HG02884 (cell line): ENCODE results near the gene GNA14.
"Not testable (repeated sequence)": the region's sequence is repeated elsewhere in the genome, so short reads cannot be mapped to it uniquely, and the experiment has no call there.

Experiments
- ATAC-seq: cut with Tn5 transposase; IDR thresholded peaks from one replicate; pipeline ENCODE4 v1.9.1; 2021; ENCODE audit warnings: mild to moderate bottlenecking, moderate library complexity; ENCODE audit not compliant: unreplicated experiment

Gene GNA14

DNA sequence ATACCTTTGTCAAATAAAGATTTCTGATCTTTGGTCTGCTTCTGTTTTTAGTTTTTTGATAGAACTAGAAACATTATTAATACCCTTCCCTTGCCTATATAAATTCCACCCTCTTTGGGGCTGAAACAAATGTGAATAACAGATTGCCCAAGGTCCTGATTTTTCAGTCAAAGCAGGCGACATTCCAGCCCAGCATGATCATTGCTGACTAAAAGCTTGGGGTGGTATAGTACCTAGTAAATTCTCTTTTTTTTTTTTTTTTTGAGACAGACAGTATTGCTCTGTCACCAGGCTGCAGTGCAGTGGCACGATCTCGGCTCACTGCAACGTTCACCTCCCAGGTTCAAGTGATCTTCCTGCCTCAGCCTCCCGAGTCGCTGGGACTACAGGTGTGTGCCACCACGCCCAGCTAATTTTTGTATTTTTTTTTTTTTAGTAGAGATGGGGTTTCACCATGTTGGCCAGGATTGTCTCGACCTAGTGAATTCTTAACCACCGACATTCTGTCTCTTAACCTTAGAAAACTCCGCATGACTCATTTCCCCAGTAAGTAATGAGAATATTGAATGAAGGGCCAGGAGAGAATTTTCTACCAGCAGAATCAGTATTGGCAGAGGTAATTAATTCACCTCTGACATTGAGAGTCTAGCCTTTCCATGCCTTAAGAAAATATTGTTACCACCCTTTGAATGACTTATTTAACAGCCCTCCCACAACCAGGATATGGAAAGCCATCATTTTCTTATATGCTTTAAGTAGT lies 226.4 kb downstream of the GNA14 start:
- ATAC-seq = no peak

- ATAC-seq = no peak
These were observed 227.5 kb downstream of the GNA14 start for GRCh38 chr9:77420641-77421040.

- no peak for ATAC-seq
These were observed 229.9 kb downstream of the GNA14 start for GRCh38 chr9:77418226-77418625.

DNA sequence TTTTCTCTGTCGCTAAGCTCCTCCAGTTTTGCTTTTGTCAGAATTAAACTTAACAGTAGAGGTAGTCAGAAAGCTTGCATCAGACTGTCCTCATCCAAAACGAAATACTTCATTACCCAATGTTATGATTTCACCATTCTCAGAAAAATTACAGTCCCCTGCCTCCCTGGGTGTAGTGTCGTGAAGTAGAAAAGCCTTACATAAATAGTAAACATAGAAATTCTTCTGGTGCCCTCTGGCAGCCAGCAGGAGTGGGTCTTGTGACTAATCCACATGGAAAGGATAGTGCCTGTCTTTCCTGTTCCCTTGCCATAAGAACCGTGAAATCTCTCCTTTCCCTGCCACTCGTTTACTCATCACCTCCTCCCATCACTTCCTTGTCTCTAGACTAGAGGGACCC lies 230.6 kb downstream of the GNA14 start:
- ATAC-seq = no peak

- ATAC-seq = not testable (repeated sequence)
These were observed 239.6 kb downstream of the GNA14 start for GRCh38 chr9:77408521-77408920.

GRCh38 chr9:77403239-77403638 lies 244.9 kb downstream of the GNA14 start:
- ATAC-seq = no peak

- no peak for ATAC-seq
These were observed 245.8 kb downstream of the GNA14 start for GRCh38 chr9:77402286-77402685.

DNA sequence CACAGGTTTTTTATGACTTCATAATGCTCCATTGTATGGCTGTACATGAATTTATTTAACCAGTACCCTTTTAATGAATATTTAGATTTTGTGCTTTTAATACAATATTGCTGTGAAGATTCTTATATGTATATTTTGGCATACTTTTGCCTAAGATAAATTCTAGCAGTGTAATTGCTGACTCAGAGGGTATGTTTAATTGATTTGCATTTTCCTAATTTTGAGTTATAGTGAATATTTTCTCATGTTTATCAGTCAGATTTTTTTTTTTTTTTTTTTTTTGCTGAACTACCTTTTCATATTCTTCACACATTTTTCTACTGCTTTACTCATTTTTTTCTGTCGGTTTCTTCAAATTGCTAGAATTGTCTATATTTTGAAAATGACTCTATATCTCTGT lies 248.2 kb downstream of the GNA14 start:
- ATAC-seq = no peak

DNA sequence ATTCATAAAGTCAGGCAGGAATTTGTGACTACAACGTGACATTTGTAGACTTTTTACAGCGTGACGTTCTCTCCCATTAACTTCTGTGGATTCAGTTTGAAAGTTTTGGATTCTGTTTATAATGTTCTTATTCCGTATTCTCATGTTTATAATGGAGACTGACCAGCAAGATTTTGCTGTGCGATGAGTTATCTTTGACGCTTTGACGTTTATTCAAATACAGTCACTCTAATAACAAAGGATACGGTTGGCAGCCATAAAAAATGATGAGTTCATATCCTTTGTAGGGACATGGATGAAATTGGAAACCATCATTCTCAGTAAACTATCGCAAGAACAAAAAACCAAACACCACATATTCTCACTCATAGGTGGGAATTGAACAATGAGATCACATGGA lies 249.5 kb downstream of the GNA14 start:
- ATAC-seq = not testable (repeated sequence)

DNA sequence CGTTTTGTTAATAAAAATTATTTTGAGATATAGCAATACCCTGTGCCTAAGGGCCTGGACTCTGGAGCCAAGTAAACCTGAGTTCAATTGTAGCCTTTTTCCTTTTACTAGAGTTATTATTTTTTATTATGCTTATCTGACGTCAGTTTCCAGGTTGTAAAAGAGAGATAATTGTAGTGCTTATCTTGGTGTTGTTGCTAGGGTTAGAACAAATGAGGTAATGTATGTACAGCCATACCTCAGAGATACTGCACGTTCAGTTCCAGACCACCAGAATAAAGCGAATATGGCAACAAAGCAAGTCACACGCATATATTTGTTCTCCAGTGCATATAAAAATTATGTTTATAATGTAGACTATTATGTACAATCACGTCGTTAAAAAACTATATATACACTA lies 255.8 kb downstream of the GNA14 start:
- ATAC-seq = no peak

- no peak for ATAC-seq
These were observed 256.3 kb downstream of the GNA14 start for GRCh38 chr9:77391834-77392233.

DNA sequence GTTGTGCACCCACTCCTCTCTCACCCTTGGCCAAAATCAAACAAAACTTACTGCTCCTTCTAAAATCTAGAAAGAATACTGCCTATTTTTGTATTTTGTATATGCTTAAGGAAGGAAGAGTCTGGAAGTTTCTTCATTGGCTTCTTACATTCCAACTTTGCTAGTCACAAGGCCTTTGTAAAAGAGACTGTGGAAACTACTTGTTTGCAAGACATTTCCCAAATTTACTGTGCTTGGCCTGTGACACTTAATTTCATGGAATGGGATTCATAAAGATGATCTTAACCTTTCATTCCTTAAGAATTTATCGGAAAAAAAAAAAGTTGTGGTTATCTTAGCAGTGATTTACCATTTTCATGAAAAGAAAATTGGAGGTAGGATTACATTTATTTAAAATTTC lies 261.9 kb downstream of the GNA14 start:
- ATAC-seq = no peak

DNA sequence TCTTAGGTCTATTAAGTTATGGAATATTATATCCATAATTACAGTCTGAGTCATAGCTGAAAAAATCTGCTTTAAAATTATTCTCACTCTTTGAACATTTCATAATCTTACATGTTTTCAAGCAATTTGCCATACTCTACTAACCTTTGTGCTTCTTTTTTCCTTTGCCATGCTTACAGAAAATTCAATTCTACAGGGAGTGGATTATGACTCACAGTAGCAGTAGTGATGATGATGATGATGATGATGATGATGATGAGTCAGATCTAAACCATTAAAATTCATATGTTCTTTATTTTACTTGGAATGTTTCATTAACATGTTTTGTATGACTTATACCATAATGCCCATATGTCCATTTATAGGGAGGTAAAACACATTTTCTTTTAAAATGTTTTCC lies 263.7 kb downstream of the GNA14 start:
- ATAC-seq = no peak

GRCh38 chr9:77375956-77376532 lies 272.1 kb downstream of the GNA14 start:
- ATAC-seq = no peak

GRCh38 chr9:77374266-77374665 lies 273.9 kb downstream of the GNA14 start:
- no peak for ATAC-seq
